ENCODE results near the gene AKR1A1. TPM values are rescaled to one million over a fixed set of nuclear protein-coding genes. Genes with fewer than 3 reads are reported as not detected.

Gene AKR1A1
- total and polyA plus RNA-seq, 2 of the 8 experiments (the other 6 are each of a cell fraction or from before 2014, with no cell fraction given), result 344 to 435 TPM

DNA sequence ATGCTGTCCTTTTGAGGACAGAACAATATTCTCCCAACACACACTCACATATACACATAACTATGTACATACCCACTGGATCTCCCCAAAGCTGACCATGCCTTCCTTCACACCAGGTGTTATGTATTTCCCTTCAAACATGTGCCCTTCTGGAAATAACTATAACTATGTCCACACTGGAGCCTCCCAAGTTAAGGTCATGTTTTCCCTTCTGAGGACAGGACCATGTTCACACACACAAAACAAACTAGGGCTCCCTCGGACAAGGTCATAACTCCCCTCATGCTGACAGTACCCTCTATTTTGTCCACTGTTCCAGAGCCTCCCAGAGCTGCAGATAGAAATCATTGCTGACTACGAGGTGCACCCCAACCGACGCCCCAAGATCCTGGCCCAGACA lies 42.7 kb upstream of the AKR1A1 start:
- H2BK15ac ChIP-seq (ENCODE audit: low read length), result no peak overlapping the region
- no peak overlapping the region for H3K23ac ChIP-seq (ENCODE audit: insufficient read length)
- H3K23me2 ChIP-seq (ENCODE audit: low read depth, low read length), result no peaks in the 10 kb centered on the region; the same call in 1 of the 2 replicates
- H2BK5ac ChIP-seq (ENCODE audit: low read depth, low read length), result no peak overlapping the region
- H4K20me1 ChIP-seq (replicated peaks in 1 of 2; ENCODE audit: control insufficient read depth in 1 of 2, insufficient read depth in 2 of 2, low read length in 2 of 2), result peaks cover 10 to 14% of the 10 kb centered on the region in 2 experiments
- H2BK120ac ChIP-seq (replicated peaks; ENCODE audit: low read depth, low read length), result no peak overlapping the region
- H2AK5ac ChIP-seq (ENCODE audit: low read depth, low read length), result no peak overlapping the region
- no peak overlapping the region for H3K18ac ChIP-seq (ENCODE audit: extremely low read depth, low read length)
- H3K79me1 ChIP-seq (ENCODE audit: low read depth, low read length), result no peaks in the 10 kb centered on the region
- H3K4me1 ChIP-seq (replicated peaks in 1 of 4; ENCODE audit: control insufficient read depth in 3 of 4, insufficient read depth in 4 of 4, low read length in 3 of 4), result no peaks in the 10 kb centered on the region
- H4K91ac ChIP-seq (replicated peaks; ENCODE audit: insufficient read length, low read length), result no peak overlapping the region
- no peaks in the 10 kb centered on the region for H3K79me2 ChIP-seq (ENCODE audit: control insufficient read depth in 1 of 2, insufficient read depth in 2 of 2, low read length in 2 of 2)
- no peak overlapping the region for H3K4me3 ChIP-seq (ENCODE audit: extremely low read depth in 1 of 4, insufficient read depth in 2 of 4, low read depth in 3 of 4, low read length in 4 of 4)
- DNase-seq (ENCODE audit: low read depth in 1 of 2, low spot score in 2 of 2) (no peak), FAIRE-seq (no peak)
- no peak overlapping the region for H3K27ac ChIP-seq (ENCODE audit: low read depth, low read length)
- no peak overlapping the region for H4K5ac ChIP-seq (ENCODE audit: insufficient read length, low read depth, low read length)
- no peak overlapping the region for H3K9ac ChIP-seq (replicated peaks in 1 of 4; ENCODE audit: extremely low read depth in 1 of 4, low read depth in 3 of 4, low read length in 3 of 4)
- H3K4ac ChIP-seq (replicated peaks; ENCODE audit: insufficient read length, low read depth, low read length), result no peak overlapping the region
- ChIA-PET POLR2A (ENCODE audit: partially characterized antibody) (interaction anchor here (0.6 to 16.2 kb wide), 18 partner anchors 8 to 1077 kb away, joined by 3 to 429 read pairs (median 4); partner anchors contain the start of genes AKR1A1, CCDC163, MMACHC and MUTYH), CTCF (ENCODE audit: partially characterized antibody) (interaction anchor here (0.6 to 8.4 kb wide), 9 partner anchors 9 to 489 kb away, joined by 3 to 133 read pairs (median 3); partner anchors contain the start of gene TESK2)
- no peak overlapping the region for H3K14ac ChIP-seq (ENCODE audit: insufficient read length)
- H2BK20ac ChIP-seq (ENCODE audit: low read length), result no peak overlapping the region
- TF ChIP-seq BRCA1 (IDR thresholded peaks at IDR 0.05; ENCODE audit: low read depth, low read length) (no peak), YY1 (IDR thresholded peaks at IDR 0.05; ENCODE audit: low read depth, low read length) (no peak), PHF8 (conservative IDR thresholded peaks at IDR 0.05; ENCODE audit: low read depth, low read length) (no peak), SUZ12 (IDR thresholded peaks at IDR 0.05; ENCODE audit: low read length) (no peak), E2F6 (IDR thresholded peaks at IDR 0.05) (no peak)
- peaks cover 16 to 41% (median 34%) of the 10 kb centered on the region in 4 experiments for H3K36me3 ChIP-seq (ENCODE audit: control insufficient read depth in 2 of 4, insufficient read depth in 4 of 4, low read length in 3 of 4)
- WGBS, 2 experiments (ENCODE audit: extremely low coverage in 1 of 2, insufficient coverage in 1 of 2, insufficient read length in 1 of 2, insufficient replicate concordance in 2 of 2, low coverage in 1 of 2, low lambda C conversion rate in 2 of 2, missing lambda C conversion rate in 1 of 2), result 92% methylated on average over 4 of the region's 4 CpGs; no CpG with 5 or more reads in 1 of the 2 experiments
- no peak overlapping the region for H4K8ac ChIP-seq (ENCODE audit: extremely low read depth, insufficient read depth, low read length)
- H3K4me2 ChIP-seq (ENCODE audit: insufficient read depth in 1 of 2, low read depth in 2 of 2, low read length in 2 of 2), result no peak overlapping the region
- H2BK12ac ChIP-seq (ENCODE audit: low read depth, low read length), result no peak overlapping the region
- no peaks in the 10 kb centered on the region for H3K9me3 ChIP-seq (ENCODE audit: insufficient read depth in 2 of 2, low read depth in 1 of 2, low read length in 1 of 2)
- H3K56ac ChIP-seq (replicated peaks; ENCODE audit: insufficient read length, low read depth, low read length), result no peak overlapping the region
- no peak overlapping the region for H2AFZ ChIP-seq (ENCODE audit: low read length)
- H3K27me3 ChIP-seq (replicated peaks in 1 of 4; ENCODE audit: control insufficient read depth in 3 of 4, extremely low read depth in 1 of 4, insufficient read depth in 3 of 4, low read length in 3 of 4), result no peaks in the 10 kb centered on the region
